Cardiac fibroblast (primary cell): ENCODE data around the gene SEZ6L2.

Experiments
- DNase-seq, 2 donors: peaks; one replicate each; pipeline versions ENCODE4 v3.0.0 to v3.0.0-alpha.2; 2010; ENCODE audit warnings: low read depth in 2 of 2
- H3K4me3 ChIP-seq, 2 donors: replicated peaks in 1 of 2; 1 replicate in 1 of 2; 2 replicates in 1 of 2; pipeline ENCODE4 v1.5.1; 2011; ENCODE audit warnings: low read depth in 2 of 2, low read length in 2 of 2, mild to moderate bottlenecking in 2 of 2, moderate library complexity in 1 of 2
- CTCF ChIP-seq: IDR thresholded peaks from one replicate; pipeline ENCODE4 v1.5.1; 2011; ENCODE audit warnings: low read depth, mild to moderate bottlenecking, low read length, inconsistent platforms

The SEZ6L2 gene

GRCh38 chr16:29862383-29862883, 36.9 kb downstream of the SEZ6L2 start:
- peak in 1 of 2 donors; percentile 37 for DNase-seq
- H3K4me3 ChIP-seq: peak overlapping the region; percentile 87 to 90
- peak; percentile 24 for TF ChIP-seq CTCF

GRCh38 chr16:29860218-29860617, 39.1 kb downstream of the SEZ6L2 start:
- no peak overlapping the region for H3K4me3 ChIP-seq
- DNase-seq: no peak
- TF ChIP-seq CTCF: no peak

- DNase-seq: no peak
- H3K4me3 ChIP-seq: no peak overlapping the region
- no peak for TF ChIP-seq CTCF
Measured at GRCh38 chr16:29858974-29859373, 40.4 kb downstream of the SEZ6L2 start.

GRCh38 chr16:29858149-29858849, 41.1 kb downstream of the SEZ6L2 start:
- no peak overlapping the region for H3K4me3 ChIP-seq
- DNase-seq: no peak
- no peak for TF ChIP-seq CTCF

GRCh38 chr16:29857133-29857760, 42.1 kb downstream of the SEZ6L2 start:
- peak; percentile 19 to 67 for DNase-seq
- TF ChIP-seq CTCF: no peak
- no peak overlapping the region for H3K4me3 ChIP-seq

GRCh38 chr16:29854520-29855100, 44.7 kb downstream of the SEZ6L2 start:
- TF ChIP-seq CTCF: no peak
- DNase-seq: peak in 1 of 2 donors; percentile 17
- no peak overlapping the region for H3K4me3 ChIP-seq
